NCI-H2171 treated with DMSO at 0.1 percent for 48 hours (cell line): ENCODE data around the gene NUDT3.
A peak's percentile ranks its signal among the peaks of the same experiment; 100 is the strongest.
"Not testable (repeated sequence)": the region's sequence is repeated elsewhere in the genome, so short reads cannot be mapped to it uniquely, and the experiment has no call there.

Experiments used
- DNase-seq: peaks from one replicate; lab custom pipeline; 2025; lab: John Stamatoyannopoulos, UW

The NUDT3 gene

GRCh38 chr6:34252395-34252794 lies 140.1 kb downstream of the NUDT3 start:
- peak; percentile 9 for DNase-seq

DNA sequence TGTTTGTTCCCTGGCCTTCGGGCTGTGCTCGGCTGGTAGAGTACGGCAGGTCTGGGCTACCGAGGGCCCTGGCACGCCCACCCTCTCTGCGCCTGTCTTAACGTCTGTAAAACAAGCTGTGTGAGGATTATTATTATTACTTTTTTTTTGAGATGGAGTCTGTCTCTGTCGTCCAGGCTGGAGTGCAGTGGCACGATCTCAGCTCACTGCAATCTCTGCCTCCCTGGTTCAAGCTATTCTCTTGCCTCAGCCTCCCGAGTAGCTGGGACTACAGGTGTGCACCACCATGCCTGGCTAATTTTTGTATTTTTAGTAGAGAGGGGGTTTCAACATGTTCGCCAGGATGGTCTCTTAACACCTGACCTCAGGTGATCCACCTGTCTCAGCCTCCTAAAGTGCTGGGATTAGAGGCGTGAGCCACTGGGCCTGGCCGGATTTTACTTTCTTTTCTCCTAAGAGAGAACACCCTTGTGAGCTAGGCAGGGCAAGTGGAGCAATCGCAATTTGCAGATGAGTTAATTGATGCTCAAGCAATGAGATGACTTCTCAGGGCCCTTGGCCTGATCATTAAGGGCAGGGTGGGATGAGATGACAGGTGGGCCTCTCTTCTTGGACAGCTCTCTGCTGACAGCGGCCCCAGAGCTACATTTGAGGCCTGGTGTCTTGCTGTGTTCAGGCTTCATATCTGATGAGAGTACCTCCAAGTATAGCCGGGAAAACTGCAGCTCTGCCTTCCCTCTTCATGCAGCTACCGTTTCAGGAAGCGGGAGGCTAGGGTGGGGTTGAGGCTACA lies 142.8 kb downstream of the NUDT3 start:
- DNase-seq, result no peak

DNA sequence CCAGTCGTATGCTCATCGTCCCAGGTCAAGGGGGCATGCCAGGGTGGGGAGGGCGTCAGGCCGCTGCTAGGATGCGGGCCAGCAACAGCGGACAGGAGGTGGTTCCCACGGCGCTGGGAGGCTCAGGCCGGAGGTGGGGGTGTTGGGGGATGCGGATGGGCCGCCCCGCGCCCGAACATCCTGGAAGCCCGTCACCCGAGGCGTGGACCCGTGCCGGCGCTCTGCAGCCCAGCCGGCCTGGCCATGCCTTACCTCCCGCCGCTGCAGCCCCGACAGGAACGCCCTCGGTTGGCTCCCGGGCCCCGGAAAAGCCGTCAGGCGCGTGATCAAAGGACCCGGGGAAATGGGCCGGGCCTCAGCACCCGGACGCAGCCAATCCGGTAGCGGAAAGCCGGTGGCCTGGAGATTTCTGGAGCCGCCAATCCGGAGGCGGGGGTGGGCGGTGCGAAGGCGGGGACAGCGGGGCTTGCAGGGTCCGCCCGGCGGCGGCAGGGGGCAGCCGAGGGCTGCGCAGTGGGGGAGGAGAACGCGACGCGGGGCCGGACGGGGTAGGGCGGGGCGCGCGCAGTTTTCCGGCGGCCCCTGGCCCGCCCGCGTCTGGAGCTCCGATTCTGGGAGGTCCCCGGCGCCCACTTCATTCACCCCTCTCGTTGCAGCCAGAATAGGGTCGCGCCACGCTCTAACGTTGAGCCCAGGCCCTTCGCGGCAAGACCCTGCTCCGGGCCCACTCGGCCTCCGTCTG lies 143.6 kb downstream of the NUDT3 start, which contains the start of gene SMIM29:
Gene SMIM29, minus strand, starts transcription at position 280 of the 742 bp plus-strand sequence. CDS start 1,215 bp downstream, outside the sequence.
- DNase-seq, result peak; percentile 93

DNA sequence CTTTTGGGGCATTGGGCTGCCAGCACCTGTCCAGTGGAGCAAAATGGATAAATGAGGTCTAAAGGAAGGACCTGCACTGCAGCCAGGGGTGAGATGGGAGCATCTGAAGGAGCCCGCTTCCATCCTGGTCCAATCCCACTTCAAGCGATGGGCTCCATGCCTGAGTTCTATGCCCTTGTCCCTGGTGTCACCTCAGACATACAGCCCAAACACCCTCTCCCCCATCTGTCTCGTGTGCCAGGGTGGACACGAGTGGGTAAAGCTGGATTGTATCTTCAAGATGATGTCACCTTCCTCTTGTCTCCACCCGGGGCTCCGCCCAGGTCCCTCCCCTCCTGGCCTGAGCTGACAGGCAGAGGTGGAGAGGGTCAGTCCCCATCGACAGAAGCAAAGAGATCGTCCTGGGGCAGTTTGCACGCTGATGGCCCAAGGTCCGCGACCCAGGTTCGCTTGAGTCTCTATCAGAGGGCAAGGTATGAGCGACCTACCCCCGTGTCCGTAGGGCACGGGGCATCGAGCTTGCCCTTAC lies 144.2 kb downstream of the NUDT3 start:
- DNase-seq, result peak; percentile 6

DNA sequence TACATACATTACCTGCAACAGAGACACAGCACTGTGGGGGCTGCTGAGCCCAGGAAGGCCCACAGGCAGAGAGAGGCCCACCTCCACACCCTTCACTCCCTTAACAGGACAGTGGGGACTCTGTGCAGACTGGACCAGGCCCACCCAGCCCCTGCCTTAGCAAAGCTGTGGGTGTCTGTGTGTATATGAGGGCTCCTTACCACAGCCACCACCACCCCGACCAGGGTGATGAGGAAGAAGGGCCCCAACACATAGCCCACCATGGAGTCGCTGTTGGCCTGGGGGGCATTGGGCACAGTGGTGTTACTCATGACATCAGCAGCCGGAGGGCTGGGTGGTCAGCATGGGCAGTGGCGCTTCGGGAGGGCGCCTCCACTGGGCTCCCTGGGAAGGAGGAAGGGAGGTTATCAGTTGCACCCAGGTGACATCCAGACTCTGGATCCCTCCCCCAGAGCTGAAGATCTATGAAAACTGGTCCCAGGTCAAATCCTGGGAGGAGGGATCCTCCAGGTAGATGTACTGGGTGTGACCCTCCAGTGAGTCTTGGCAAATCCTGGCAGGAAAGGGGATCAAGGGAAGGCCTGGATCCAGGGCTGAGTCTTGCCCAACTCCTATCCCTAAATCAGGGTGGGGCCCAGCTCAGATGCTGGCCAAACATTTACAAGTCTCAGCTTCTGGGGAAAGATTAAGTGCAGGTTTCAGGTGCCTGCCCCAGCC lies 144.8 kb downstream of the NUDT3 start:
- no peak for DNase-seq

DNA sequence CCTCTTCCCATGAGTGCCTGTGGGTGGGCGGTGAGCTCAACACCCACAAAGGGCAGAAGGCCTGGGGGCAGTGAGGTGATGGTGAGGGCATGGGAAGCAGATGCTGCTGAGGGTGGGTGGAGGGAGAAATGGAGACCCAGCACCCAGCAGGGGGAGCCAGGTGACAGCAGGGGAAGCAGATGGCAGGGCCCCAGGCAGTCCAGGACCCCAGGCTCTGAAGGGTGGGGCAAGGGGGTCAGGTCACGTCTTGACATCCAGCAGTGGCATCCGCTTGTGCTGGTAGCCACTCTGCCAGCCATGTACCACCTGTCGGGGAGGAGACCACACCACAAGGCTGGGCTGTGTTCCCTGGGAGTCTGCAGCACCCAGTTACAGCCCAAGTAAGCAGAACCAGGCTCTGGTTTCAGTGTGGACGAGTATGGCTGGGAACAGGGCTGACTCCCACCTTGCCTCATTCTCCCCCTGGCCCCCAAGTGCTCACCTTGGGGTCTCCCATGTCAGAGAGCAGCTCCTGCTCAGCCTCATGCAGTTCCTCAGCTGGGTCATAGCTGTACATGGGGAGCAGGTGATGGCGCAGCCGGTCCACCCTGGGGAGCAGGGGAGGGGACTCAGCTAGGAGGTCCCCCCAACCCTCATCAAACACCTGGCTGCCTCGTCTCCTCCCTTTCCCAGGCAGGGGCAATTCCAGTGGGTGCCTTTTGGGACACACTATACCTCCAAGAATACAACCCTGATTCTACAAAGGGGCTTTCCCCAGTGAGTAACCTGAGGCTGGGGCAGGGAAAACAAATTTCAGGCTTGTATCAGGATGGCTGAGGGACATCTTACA lies 145.7 kb downstream of the NUDT3 start:
- peak; percentile 90 for DNase-seq

GRCh38 chr6:34246249-34246562 lies 146.3 kb downstream of the NUDT3 start:
- DNase-seq, result no peak

DNA sequence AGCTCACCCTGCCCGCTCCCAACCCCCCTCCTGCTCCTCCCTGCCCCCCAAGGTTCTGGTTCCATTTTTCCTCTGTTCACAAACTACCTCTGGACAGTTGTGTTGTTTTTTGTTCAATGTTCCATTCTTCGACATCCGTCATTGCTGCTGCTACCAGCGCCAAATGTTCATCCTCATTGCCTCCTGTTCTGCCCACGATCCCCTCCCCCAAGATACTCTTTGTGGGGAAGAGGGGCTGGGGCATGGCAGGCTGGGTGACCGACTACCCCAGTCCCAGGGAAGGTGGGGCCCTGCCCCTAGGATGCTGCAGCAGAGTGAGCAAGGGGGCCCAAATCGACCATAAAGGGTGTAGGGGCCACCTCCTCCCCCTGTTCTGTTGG lies 146.7 kb downstream of the NUDT3 start:
- DNase-seq, result not testable (repeated sequence)

- DNase-seq, result not testable (repeated sequence)
These were observed 147.3 kb downstream of the NUDT3 start for GRCh38 chr6:34245032-34245760.

DNA sequence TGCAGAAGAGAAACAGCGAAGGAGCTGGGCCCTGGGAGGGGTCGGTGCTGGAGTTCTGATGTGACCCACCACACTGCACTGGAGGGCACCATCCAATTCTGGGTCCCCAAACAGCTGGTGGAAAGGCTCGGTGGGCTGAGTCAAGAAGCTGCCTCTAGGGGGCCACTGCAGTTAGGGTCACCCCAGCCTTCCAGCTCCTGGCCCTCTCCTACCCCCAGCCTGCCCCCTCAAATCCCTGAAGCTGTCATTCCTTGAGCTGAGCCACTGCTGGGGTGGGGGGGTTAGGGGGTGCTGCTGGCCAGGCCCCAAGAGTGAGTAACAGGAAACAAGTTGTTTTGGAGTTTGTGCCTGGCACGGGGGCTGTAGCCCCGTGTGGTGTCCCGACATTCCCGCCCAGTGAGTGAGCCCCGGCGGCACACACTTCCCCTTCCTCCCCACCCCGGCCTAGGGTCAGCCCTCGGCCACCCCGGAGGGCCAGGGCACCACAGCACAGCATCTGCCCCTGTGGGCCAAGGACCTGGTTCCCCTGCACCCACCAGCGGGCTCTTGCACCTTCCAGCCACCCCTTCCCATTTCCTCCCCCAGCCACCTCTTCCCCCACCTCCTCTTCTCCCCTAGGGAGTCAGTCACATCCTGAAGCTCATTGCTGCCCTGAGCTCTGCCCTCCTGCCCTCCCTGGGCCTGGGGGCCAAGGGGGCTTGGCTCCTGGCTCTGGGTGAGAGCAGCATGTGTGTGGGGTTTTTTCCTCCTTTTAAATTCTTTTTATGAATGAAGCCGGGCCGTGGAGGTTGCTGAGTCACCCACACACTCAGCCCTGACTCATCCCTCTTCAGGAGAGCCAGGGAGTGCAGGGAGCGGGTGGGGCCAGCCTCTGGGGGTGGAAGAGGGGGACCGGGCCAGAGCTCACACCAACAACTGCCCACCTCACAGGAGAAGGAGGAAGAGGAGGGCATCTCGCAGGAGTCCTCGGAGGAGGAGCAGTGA lies 148.3 kb downstream of the NUDT3 start:
- no peak for DNase-seq

GRCh38 chr6:34243131-34243771 lies 149.2 kb downstream of the NUDT3 start:
- no peak for DNase-seq

GRCh38 chr6:34242252-34243130 lies 150.0 kb downstream of the NUDT3 start:
- no peak for DNase-seq

- DNase-seq, result no peak
These were observed 150.9 kb downstream of the NUDT3 start for GRCh38 chr6:34241351-34242215.

DNA sequence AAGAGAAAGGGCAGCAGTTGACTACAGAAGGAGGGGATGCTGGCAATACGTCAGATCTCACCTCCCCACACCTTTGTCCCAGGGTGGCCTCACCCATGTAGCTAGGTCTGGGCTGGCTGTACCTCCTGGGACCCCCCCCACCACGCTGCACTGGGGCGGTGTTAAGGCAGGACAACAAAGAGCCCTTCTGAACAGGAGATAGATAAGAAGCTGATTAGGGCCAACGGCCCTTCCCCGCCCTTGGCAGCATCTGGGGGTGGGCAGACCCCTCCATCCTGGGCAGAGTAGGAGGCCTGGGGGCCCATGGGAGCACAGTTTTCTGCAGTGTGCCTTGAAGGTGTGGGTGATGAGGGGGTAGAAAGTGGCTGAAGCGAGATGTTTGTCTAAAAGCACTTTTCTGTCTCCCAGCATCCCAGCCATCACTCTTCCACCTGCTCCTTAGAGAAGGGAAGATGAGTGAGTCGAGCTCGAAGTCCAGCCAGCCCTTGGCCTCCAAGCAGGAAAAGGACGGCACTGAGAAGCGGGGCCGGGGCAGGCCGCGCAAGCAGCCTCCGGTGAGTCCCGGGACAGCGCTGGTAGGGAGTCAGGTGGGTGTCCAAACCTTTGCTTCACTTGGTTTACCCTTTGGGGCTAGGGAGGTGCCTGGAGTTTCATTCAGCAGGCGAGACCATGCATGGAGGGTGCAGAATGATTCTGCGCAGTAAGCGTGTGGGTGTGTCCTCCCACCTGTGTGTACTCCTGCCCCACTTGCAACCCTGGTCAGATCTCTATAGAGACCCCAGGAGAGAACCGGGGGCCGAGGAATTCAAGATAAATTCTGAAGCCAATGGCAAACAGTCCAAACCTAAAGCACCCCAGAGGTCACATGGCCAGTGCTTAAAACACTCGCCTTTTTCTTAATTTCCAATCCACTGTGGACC lies 151.9 kb downstream of the NUDT3 start:
- DNase-seq, result no peak

GRCh38 chr6:34239893-34240292 lies 152.6 kb downstream of the NUDT3 start:
- no peak for DNase-seq

DNA sequence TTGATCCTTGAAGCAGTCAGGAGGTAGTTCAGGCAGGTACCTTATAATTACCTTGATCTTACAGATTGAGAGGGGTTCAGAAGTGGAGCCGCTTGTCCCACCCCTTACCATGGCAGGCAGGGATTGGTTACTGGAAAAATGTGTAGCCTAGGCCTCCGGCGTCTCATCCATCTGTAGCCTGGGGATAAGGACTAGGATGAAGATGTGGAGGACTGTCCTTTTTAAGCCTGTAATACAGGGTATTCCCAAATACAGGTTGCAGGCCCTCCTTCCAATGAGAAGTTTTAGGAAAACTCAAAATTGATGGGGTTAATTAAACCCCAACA lies 153.0 kb downstream of the NUDT3 start:
- no peak for DNase-seq
